Activated T-helper 17 cell treated with anti-CD3 and anti-CD28 coated beads, Interleukin-2, amount 50 U/mL, for 72 hours (primary cell): ENCODE data around the gene EYA2. TPM values are rescaled to one million over a fixed set of nuclear protein-coding genes. Genes with fewer than 3 reads are reported as not detected.
"Not testable (repeated sequence)": the region's sequence is repeated elsewhere in the genome, so short reads cannot be mapped to it uniquely, and the experiment has no call there.

Experiments
- ATAC-seq: fragments of 150-1000 bp; cut with Tn5 transposase; replicated peaks from 2 replicates; pipeline ENCODE4 v1.10.0; 2021; ENCODE audit warnings: mild to moderate bottlenecking, moderate library complexity
- H3K27ac Mint-ChIP-seq: one replicate; pipeline ENCODE4 v1.8.0; 2022; ENCODE audit warnings: mixed read lengths
- H3K27me3 Mint-ChIP-seq: one replicate; pipeline ENCODE4 v1.8.0; 2022; ENCODE audit warnings: mixed read lengths
- H3K36me3 Mint-ChIP-seq: one replicate; pipeline ENCODE4 v1.8.0; 2022; ENCODE audit warnings: low read depth, mild to moderate bottlenecking, mixed read lengths
- H3K4me1 Mint-ChIP-seq: one replicate; pipeline ENCODE4 v1.8.0; 2022; ENCODE audit warnings: mixed read lengths
- H3K4me3 Mint-ChIP-seq: one replicate; pipeline ENCODE4 v1.8.0; 2022; ENCODE audit warnings: mild to moderate bottlenecking, mixed read lengths
- H3K9me3 Mint-ChIP-seq: one replicate; pipeline ENCODE4 v1.8.0; 2022; ENCODE audit warnings: mixed read lengths
- total RNA-seq, 2 donors: library from RNA; stranded (reverse); gene quantifications; one replicate each; pipeline ENCODE4 v1.2.3, GENCODE V29; 2022

EYA2 gene
- total RNA-seq, 2 donors from 2014 or later: 0.16 TPM; not detected in 1

GRCh38 chr20:46879963-46880362 is 14.7 kb upstream of the EYA2 start:
- peaks cover 24% of the 10 kb centered on the region for H3K27me3 Mint-ChIP-seq
- not testable (repeated sequence) for H3K9me3 Mint-ChIP-seq, H3K4me1 Mint-ChIP-seq, H3K36me3 Mint-ChIP-seq, H3K27ac Mint-ChIP-seq, ATAC-seq, H3K4me3 Mint-ChIP-seq

DNA sequence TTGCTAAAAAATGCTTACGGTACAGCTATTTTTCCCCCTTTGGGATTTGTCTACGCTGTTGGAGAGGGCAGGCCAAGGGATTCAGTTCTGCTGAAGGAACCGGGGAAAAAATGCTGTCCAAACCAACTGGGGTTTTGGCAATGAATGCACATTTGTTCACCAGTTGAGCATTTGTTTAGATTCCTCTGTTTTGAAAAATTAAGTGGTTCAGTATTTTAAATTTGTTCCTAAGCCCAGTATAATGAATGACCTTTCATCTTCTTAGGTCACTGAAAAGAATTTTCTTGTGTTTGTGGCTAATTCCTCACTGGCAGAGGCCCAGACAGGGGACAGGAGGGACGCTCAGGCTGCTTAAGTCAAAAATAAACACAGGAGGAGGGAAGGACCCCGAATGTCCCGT is 10.8 kb upstream of the EYA2 start:
- Mint-ChIP-seq H3K36me3 (no peaks in the 10 kb centered on the region), H3K4me3 (no peak overlapping the region), H3K9me3 (no peaks in the 10 kb centered on the region), H3K27me3 (peaks cover 38% of the 10 kb centered on the region), H3K27ac (no peak overlapping the region), H3K4me1 (no peaks in the 10 kb centered on the region)
- ATAC-seq: no peak

- Mint-ChIP-seq H3K9me3 (no peaks in the 10 kb centered on the region), H3K27me3 (peaks cover 42% of the 10 kb centered on the region), H3K36me3 (no peaks in the 10 kb centered on the region), H3K4me3 (no peak overlapping the region), H3K27ac (no peak overlapping the region), H3K4me1 (no peaks in the 10 kb centered on the region)
- no peak for ATAC-seq
Measured at GRCh38 chr20:46890682-46891081, 4.0 kb upstream of the EYA2 start.

GRCh38 chr20:46893051-46893450 is 1.6 kb upstream of the EYA2 start:
- Mint-ChIP-seq H3K4me1 (no peaks in the 10 kb centered on the region), H3K27me3 (peaks cover 53% of the 10 kb centered on the region), H3K27ac (no peak overlapping the region), H3K9me3 (no peaks in the 10 kb centered on the region), H3K4me3 (no peak overlapping the region), H3K36me3 (no peaks in the 10 kb centered on the region)
- no peak for ATAC-seq

GRCh38 chr20:46893877-46894578 is 615 bp upstream of the EYA2 start:
- no peak overlapping the region for H3K4me3 Mint-ChIP-seq
- no peaks in the 10 kb centered on the region for H3K36me3 Mint-ChIP-seq
- no peaks in the 10 kb centered on the region for H3K9me3 Mint-ChIP-seq
- H3K27me3 Mint-ChIP-seq: peaks cover 57% of the 10 kb centered on the region
- ATAC-seq: no peak
- no peak overlapping the region for H3K27ac Mint-ChIP-seq
- H3K4me1 Mint-ChIP-seq: no peaks in the 10 kb centered on the region

- no peaks in the 10 kb centered on the region for H3K36me3 Mint-ChIP-seq
- no peak overlapping the region for H3K4me3 Mint-ChIP-seq
- ATAC-seq: no peak
- no peak overlapping the region for H3K27ac Mint-ChIP-seq
- no peaks in the 10 kb centered on the region for H3K4me1 Mint-ChIP-seq
- peaks cover 65% of the 10 kb centered on the region for H3K27me3 Mint-ChIP-seq
- H3K9me3 Mint-ChIP-seq: no peaks in the 10 kb centered on the region
Measured at GRCh38 chr20:46894971-46895905, 595 bp downstream of the EYA2 start.

GRCh38 chr20:46895906-46896242 is 1.2 kb downstream of the EYA2 start:
- no peak overlapping the region for H3K4me3 Mint-ChIP-seq
- no peaks in the 10 kb centered on the region for H3K4me1 Mint-ChIP-seq
- H3K27ac Mint-ChIP-seq: no peak overlapping the region
- no peaks in the 10 kb centered on the region for H3K36me3 Mint-ChIP-seq
- no peak for ATAC-seq
- peaks cover 62% of the 10 kb centered on the region for H3K27me3 Mint-ChIP-seq
- H3K9me3 Mint-ChIP-seq: no peaks in the 10 kb centered on the region

- Mint-ChIP-seq H3K27me3 (peaks cover 67% of the 10 kb centered on the region), H3K4me1 (no peaks in the 10 kb centered on the region), H3K27ac (no peak overlapping the region), H3K36me3 (no peaks in the 10 kb centered on the region), H3K9me3 (no peaks in the 10 kb centered on the region), H3K4me3 (no peak overlapping the region)
- ATAC-seq: no peak
Measured at GRCh38 chr20:46897328-46897880, 2.8 kb downstream of the EYA2 start.

DNA sequence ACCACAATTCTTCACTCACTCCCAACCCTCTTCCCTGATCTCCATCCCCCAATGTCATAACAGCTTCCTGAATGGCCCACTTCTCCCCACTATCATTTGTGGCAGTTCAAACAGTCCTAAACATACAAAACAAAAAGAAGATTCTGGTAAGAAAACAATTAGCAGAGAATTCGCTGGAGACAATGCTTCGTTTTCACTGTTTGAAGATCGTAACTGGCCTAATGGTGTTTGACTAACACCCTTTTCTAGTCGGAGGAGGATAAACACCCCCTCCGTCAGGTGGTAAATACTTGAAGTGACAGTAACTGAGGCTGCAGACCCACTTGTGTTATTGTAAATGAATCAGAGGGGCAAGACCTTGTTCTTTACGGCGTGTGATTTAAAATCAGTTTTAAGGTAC is 3.8 kb downstream of the EYA2 start:
- no peak for ATAC-seq
- H3K4me3 Mint-ChIP-seq: no peak overlapping the region
- H3K9me3 Mint-ChIP-seq: no peaks in the 10 kb centered on the region
- no peaks in the 10 kb centered on the region for H3K4me1 Mint-ChIP-seq
- H3K27ac Mint-ChIP-seq: no peak overlapping the region
- H3K36me3 Mint-ChIP-seq: no peaks in the 10 kb centered on the region
- peaks cover 58% of the 10 kb centered on the region for H3K27me3 Mint-ChIP-seq

- H3K27ac Mint-ChIP-seq: no peak overlapping the region
- no peaks in the 10 kb centered on the region for H3K9me3 Mint-ChIP-seq
- H3K36me3 Mint-ChIP-seq: no peaks in the 10 kb centered on the region
- H3K4me1 Mint-ChIP-seq: no peaks in the 10 kb centered on the region
- H3K4me3 Mint-ChIP-seq: no peak overlapping the region
- no peak for ATAC-seq
- H3K27me3 Mint-ChIP-seq: peaks cover 50% of the 10 kb centered on the region
Measured at GRCh38 chr20:46899621-46900020, 5.0 kb downstream of the EYA2 start.

DNA sequence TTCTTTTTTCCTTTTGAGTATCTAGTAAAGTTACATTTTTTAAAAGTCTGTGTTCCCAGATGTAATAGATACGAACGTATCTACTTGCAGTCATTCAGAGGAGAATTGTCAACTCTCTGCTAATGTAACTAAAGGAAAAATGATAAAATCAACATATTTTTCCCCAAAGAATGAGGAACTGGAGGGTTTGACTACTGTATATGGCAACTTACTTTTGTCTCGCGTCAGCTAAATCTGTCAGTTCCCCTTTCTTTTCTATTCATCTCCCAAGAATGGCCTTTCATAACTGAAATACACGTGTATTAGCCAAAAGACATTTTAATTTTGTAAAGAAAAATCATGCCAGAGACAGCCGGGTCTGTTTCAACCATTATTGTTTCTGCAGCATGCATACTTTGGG is 5.4 kb downstream of the EYA2 start:
- H3K27me3 Mint-ChIP-seq: peaks cover 51% of the 10 kb centered on the region

DNA sequence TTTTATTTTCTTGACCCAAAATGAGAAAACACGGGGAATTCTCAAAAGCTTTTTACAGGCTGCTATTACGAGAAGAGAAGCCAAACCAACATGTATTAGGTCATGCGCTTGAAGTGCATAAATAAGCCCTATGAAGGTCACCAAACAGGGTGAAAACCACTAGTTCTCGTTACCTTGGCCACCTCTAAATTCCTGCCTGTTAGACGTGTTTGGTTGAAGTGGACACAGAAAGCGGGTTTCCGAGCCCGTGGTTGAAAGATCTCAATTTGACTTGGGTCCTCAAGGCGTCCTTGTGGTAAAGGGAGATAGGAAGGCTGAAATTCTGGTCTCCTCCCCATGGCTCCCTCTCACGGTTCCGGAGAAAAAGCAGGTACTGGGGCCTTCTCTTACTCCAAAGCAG is 6.2 kb downstream of the EYA2 start:
- ATAC-seq: no peak
- Mint-ChIP-seq H3K4me3 (no peak overlapping the region), H3K27me3 (peaks cover 44% of the 10 kb centered on the region), H3K4me1 (no peaks in the 10 kb centered on the region), H3K9me3 (no peaks in the 10 kb centered on the region), H3K27ac (no peak overlapping the region), H3K36me3 (no peaks in the 10 kb centered on the region)

More for the DNA sequence above, 5.4 kb downstream of the EYA2 start:
- H3K4me1 Mint-ChIP-seq: no peaks in the 10 kb centered on the region
- no peak for ATAC-seq
- H3K27ac Mint-ChIP-seq: no peak overlapping the region
- H3K36me3 Mint-ChIP-seq: no peaks in the 10 kb centered on the region
- no peaks in the 10 kb centered on the region for H3K9me3 Mint-ChIP-seq
- H3K4me3 Mint-ChIP-seq: no peak overlapping the region

DNA sequence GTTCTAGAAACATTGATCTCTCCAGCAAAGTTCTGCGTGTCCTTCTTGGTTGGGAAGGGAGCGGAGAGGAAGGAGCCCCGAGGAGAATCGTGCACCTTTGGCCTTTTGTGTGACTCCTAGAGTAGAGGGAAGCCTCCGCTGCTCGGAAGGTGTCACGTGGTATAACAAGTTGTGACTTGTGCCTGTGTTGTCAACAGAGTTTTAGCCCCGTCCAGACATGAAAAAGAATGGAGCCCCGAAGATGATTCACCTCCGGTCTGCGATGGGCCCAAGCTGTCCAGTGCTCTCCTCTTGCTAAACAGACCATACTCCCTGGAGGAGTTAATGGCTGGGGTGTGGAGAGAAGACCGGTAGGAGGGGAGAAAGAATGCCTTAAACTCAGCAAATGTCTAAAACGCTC is 7.0 kb downstream of the EYA2 start:
- H3K4me1 Mint-ChIP-seq: no peaks in the 10 kb centered on the region
- no peak overlapping the region for H3K27ac Mint-ChIP-seq
- H3K27me3 Mint-ChIP-seq: peaks cover 39% of the 10 kb centered on the region
- no peaks in the 10 kb centered on the region for H3K9me3 Mint-ChIP-seq
- no peak overlapping the region for H3K4me3 Mint-ChIP-seq
- no peaks in the 10 kb centered on the region for H3K36me3 Mint-ChIP-seq
- no peak for ATAC-seq

DNA sequence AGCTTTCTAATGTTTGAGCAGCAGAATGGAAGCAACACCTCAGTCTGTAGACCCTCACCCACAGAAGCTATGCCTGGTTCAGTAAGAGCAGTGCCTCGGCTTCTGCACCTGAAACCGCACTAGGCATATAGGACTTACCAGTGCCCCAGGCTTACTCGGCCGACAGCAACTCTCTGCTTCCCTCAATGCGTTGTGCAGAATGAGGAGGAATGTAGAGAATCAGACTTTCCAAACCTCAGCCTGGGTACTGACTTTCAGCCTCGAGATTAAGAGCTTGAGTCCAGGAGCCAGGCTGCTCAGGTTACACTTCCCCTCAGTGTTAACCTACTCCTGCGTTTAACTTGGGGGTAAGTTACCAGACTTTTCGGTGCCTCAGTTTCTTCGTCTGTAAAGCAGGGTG is 8.6 kb downstream of the EYA2 start:
- no peaks in the 10 kb centered on the region for H3K36me3 Mint-ChIP-seq
- H3K27ac Mint-ChIP-seq: no peak overlapping the region
- H3K4me3 Mint-ChIP-seq: no peak overlapping the region
- H3K4me1 Mint-ChIP-seq: no peaks in the 10 kb centered on the region
- H3K9me3 Mint-ChIP-seq: no peaks in the 10 kb centered on the region
- no peak for ATAC-seq
- H3K27me3 Mint-ChIP-seq: peaks cover 25% of the 10 kb centered on the region

DNA sequence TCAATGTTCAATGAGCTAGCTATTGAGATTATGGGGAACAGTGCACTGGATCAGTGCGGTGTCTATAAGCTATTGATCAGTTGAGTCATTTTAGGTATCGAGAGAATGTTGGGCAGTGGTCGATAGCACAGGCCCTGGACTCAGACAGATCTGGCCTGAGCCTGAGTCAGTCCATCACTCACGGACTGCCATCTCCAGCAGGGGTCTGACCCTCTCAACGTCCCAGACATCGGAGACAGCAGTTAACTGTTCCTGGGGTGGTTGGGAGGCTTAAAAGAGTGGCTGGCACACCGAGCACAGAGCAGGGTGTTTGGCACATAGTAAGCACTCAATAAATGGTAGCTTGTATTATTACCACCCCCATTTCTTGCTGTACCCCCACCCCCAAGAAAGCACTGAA is 9.3 kb downstream of the EYA2 start:
- Mint-ChIP-seq H3K27me3 (peaks cover 19% of the 10 kb centered on the region), H3K27ac (no peak overlapping the region), H3K36me3 (no peaks in the 10 kb centered on the region), H3K4me3 (no peak overlapping the region), H3K4me1 (no peaks in the 10 kb centered on the region), H3K9me3 (no peaks in the 10 kb centered on the region)
- no peak for ATAC-seq
